IPS-NIHi7 (cell line): ENCODE data around the gene POLK.
"Not testable (repeated sequence)": the region's sequence is repeated elsewhere in the genome, so short reads cannot be mapped to it uniquely, and the experiment has no call there.

Source experiments
- DNase-seq: peaks from one replicate; pipeline ENCODE4 v3.0.0; 2012; ENCODE audit warnings: mixed read lengths; ENCODE audit errors: extremely low spot score

POLK gene

DNA sequence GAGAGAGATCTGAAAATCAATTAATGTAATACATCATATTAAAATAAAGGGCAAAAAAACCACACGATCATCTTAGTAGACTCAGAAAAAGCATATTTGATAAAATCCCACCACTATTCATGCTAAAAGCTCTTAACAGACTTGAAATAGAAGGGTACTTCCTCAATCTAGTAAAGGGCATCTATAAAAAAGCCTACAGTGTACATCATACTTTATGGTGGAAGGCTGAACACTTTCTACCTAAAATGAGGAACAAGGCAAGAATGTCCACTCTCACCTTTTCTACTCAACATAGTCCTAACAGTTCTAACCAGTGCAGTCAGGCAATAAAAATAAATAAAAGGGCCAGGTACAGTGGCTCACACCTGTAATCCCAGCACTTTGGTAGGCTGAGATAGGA lies 38.9 kb downstream of the POLK start:
- DNase-seq = no peak

DNA sequence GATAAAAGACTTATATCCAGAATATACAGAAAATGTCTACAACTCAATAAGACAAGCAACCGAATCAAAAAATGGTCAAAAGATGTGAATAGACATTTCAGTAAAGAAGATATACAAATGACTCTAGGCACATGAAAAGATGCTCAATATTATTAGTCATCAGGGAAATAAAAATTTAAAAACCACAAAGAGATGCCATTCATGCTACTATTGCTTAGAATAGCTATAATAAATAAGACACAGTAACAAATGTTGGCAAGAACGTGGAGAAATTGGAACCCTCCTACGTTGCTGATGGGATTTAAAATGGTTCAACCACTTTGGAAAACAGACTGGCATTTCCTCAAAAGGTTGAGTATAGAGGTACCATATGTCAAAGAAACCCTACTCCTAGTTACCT lies 39.8 kb downstream of the POLK start:
- DNase-seq = no peak

DNA sequence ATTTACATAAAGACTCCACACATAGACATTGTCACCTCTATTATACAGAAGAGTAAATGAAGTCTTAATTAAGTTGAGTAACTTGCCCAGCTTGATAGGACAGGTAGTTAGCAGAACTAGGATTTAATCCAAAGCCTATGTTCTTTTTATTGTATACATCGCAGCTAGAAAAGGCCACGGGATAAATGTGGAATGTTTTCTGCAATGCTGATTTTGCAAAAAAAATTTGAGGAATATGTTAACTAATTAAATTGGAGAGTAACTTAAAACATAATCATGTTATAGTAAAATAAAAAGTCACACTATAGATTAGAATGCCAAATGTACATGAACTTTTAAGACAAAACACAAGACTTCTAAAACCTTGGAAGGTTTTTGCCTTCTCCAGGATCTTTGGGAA lies 41.1 kb downstream of the POLK start:
- no peak for DNase-seq

DNA sequence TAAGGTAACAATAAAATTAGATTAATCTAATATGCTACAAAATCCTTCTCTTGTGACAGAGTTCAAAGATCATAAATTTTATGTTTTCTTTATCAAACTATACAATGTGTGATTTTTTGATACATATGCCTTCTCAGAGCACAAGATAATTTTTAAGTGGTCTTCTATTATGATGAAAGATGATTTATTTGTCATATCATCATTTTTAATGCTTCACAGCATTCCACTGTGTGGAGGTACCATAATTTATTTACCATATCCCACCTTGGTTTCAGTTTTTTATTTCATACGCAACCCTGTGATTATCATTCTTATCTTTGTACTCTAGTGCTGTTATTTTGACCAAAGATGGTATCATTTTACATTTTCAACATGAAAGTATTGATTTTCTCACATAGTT lies 41.7 kb downstream of the POLK start:
- DNase-seq = no peak

DNA sequence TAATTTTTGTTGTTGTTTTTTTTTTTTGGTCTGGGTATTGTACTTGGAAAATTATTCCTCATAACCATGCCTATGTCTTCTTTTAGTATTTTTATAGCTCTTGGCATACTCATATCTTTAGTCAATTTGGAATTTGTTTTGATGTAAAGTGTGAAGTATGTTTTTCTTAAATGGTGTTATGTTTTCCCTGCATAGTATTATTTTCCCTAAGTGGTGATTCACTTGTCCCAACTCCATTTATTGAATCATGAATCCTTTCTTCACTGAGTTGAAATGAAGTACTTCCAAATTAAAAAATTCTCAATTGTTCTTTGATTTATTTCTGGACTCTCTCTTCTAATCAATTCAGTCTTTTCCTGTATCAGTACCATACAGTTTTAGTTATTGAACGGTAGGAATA lies 46.5 kb downstream of the POLK start:
- no peak for DNase-seq

- DNase-seq = no peak
Observed at GRCh38 chr5:75558981-75559632, 47.4 kb downstream of the POLK start.

DNA sequence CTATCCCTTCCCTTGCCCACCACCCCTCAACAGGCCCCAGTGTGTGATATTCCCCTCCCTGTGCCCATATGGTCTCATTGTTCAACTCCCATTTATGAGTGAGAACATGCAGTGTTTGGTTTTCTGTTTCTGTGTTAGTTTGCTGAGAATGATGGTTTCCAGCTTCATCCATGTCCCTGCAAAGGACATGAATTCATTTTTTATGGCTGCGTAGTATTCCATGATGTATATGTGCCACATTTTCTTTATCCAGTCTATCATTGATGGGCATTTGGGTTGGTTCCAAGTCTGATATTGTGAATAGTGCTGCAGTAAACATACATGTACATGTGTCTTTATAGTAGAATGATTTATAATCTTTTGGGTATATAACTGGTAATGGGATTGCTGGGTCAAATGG lies 49.0 kb downstream of the POLK start:
- not testable (repeated sequence) for DNase-seq

- DNase-seq = not testable (repeated sequence)
Observed at GRCh38 chr5:75565991-75566709, 54.5 kb downstream of the POLK start.

DNA sequence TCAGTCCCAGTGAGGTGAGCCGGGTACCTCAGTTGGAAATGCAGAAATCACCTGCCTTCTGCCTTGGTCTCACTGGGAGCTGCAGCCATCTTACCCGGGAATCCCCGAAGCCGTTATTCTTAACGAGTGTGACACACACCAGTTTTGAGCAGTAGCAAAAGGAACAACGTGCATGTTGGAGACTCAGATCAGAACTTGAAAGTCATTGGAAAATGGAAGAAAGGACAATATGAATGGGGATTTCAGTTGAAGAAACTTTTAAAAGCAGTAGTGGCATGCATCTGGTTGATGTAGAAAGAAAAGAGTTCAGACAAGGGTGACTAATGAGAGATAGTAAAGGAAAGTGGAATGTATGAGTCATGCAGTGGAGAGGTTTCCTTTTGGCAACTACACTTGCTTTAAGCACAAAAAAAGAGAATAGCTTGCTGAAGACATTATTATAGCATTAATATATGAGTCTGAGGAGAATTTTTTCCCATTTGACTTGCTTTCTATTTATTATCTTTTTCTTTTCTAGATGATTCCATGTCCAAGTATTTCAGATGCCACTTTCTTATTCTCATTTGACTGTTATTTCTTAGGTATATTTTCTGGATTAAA lies 55.1 kb downstream of the POLK start:
- DNase-seq = peak; percentile 56

- DNase-seq = peak; percentile 23
Observed at GRCh38 chr5:75567710-75568109, 56.0 kb downstream of the POLK start.

GRCh38 chr5:75568202-75568601 lies 56.5 kb downstream of the POLK start:
- DNase-seq = no peak

GRCh38 chr5:75571547-75571946 lies 59.9 kb downstream of the POLK start:
- no peak for DNase-seq

- DNase-seq = no peak
Observed at GRCh38 chr5:75574791-75575190, 63.1 kb downstream of the POLK start.

- DNase-seq = not testable (repeated sequence)
Observed at GRCh38 chr5:75578280-75578679, 66.6 kb downstream of the POLK start.

DNA sequence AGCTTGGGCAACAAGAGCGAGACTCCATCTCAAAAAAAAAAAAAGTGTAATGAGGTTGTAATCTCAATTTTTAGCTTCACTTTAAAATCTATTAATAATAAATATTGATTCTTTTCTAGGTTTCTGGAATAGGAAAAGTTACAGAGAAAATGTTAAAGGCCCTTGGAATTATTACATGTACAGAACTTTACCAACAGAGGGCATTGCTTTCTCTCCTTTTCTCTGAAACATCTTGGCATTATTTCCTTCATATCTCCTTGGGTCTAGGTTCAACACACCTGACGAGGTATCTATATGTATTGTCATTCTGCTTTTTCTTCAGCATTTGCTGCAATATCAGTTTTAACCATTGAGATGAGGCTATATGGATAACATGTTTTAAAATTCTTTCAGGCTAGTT lies 73.0 kb downstream of the POLK start:
- no peak for DNase-seq

- no peak for DNase-seq
Observed at GRCh38 chr5:75588666-75589065, 77.0 kb downstream of the POLK start.

GRCh38 chr5:75600535-75600934 lies 88.8 kb downstream of the POLK start:
- no peak for DNase-seq

- no peak for DNase-seq
Observed at GRCh38 chr5:75601567-75601966, 89.9 kb downstream of the POLK start.

GRCh38 chr5:75601996-75602395 lies 90.3 kb downstream of the POLK start:
- DNase-seq = no peak

DNA sequence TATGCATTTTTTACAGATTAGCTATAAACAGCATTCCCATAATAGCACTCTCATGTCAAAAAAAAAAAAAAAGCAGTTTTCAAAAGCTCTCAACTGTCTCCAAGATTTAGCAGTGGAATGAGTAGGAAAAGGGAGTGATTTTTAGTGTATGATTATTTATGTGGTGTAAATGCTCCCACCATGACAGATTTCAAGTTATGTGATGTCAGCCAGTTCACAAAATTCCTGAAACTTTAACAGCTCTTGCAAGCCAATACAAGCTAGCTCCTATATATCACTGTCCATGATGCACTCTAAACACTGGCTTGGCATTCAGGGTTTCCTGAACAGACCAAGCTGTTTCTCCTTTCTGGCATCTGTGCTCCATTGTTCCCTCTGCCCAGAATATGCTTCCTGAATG lies 91.7 kb downstream of the POLK start:
- no peak for DNase-seq

GRCh38 chr5:75603821-75604220 lies 92.1 kb downstream of the POLK start:
- DNase-seq = no peak

GRCh38 chr5:75607341-75607740 lies 95.7 kb downstream of the POLK start:
- not testable (repeated sequence) for DNase-seq

- DNase-seq = no peak
Observed at GRCh38 chr5:75608870-75609269, 97.2 kb downstream of the POLK start.
